Amniotic stem cell (primary cell): ENCODE measurements around the gene UBAC1.
"Not testable (repeated sequence)": the region's sequence is repeated elsewhere in the genome, so short reads cannot be mapped to it uniquely, and the experiment has no call there.

ENCODE experiments used
- DNase-seq: peaks from one replicate; lab custom pipeline; 2025; lab: John Stamatoyannopoulos, UW

UBAC1 gene

DNA sequence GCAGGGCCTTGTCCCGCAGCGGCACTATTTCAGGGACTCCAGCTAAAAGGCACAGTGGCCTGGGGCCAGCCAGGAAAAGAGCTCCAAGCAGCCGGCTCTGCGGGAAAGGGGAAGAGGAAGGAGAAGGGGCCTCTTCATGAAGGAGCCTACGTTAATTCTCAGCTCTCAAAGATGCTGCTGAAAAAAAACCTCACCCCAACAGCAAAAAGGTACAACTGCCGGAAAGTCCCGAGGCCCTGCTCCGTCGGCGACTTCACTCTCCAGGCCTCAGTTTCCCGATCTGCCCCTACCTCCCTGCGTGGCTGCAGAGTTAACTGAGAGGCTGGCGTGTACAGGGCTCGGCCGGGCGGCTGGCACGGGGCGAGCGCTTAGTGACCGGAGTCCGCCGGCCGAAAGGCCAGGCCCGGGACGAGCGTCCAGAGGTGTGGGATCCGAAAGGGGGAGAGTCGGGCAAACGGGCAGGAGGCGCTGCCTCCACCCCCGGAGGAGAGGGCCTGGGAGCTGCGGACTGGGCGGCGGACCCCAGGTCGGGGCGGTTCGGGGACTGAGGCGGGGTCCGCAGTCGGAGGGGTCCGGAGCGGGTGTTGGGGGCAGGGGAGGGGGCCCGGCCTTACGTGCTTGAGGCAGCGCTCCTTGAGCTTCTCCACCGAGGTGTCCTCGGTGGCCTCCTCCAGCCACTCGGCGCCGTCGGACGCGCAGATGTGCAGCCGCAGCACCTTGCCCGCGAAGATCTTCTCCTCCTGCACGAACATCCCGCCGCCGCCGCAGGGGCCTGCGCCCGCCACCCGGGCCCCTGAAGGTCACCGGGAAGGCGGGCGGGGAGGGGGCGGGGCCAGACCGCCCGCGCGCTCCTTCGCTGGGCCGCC, 529 bp downstream of the UBAC1 start:
- DNase-seq = no peak

DNA sequence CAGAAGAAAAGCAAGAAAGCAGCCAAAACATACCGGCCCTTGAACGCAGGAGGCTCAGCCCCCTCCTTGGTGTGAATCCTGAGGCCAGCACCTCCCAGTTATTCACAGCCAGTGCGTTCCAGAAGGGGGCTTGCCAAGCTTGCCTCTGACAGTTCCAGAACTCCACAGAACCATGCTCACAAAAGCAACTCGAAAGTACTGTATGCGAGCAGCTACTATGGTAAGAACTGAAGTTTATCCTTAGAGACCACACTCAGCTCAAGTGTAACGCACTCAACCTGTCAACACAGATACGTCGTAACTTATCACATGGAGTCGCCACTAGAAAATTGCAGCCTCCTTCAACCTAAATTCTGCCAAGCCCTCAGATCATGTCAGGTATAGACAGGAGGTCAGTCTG, 1.4 kb downstream of the UBAC1 start:
- no peak for DNase-seq

DNA sequence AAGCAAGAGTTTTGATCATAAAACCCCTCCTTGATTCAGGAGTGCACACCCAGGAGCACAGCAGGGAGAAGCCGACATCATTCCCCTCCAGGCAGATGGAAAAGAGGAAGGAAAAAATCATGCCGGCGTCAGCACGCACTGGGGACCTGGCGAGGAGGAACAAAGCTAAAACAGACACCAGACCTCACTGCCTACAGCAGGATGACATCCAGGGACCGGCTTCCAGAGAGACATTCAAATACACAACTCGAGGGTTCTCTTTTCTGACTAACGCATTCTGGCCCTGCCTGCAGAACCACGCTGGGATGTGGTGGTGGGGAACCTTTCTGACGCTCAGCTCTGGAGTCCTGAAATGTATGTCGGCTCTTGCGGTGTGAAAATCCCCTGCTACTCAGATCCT, 2.7 kb downstream of the UBAC1 start:
- DNase-seq = no peak

DNA sequence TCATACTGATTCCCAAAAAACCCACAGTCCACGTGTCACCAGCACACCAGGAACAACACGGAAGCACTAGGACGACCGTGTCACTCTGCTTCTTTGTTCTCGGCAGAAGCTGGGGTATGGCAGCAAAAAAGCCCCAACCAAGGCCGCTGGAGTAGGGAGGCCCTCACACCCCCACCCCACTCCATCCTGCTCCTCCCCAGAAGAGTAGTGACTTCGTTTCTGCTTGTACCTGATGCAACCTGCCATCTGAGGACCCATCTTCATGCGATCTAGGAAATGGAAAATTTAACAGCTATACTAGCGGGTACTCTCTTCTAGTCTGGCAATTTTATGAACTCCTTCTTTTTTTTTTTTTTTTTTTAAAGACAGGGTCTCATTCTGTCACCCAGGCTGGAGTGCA, 3.7 kb downstream of the UBAC1 start:
- DNase-seq = no peak

DNA sequence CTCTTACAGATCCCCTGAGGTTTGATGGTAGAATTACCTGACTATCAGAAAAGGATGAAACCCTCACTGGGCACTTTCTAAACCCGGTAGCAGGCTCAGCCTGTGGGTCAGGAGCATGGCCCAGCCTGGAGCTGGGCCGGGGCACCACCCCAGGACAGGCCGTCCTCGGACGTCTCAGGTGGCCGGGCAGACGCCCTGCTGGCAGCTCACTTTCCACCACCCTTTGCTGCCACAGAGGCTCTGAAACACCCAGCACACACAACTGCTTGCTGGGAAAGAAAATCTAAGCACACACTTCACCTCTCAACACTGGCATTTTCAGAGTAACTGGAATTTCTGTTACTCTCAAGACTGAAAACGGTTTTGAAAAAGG, 4.4 kb downstream of the UBAC1 start:
- no peak for DNase-seq

DNA sequence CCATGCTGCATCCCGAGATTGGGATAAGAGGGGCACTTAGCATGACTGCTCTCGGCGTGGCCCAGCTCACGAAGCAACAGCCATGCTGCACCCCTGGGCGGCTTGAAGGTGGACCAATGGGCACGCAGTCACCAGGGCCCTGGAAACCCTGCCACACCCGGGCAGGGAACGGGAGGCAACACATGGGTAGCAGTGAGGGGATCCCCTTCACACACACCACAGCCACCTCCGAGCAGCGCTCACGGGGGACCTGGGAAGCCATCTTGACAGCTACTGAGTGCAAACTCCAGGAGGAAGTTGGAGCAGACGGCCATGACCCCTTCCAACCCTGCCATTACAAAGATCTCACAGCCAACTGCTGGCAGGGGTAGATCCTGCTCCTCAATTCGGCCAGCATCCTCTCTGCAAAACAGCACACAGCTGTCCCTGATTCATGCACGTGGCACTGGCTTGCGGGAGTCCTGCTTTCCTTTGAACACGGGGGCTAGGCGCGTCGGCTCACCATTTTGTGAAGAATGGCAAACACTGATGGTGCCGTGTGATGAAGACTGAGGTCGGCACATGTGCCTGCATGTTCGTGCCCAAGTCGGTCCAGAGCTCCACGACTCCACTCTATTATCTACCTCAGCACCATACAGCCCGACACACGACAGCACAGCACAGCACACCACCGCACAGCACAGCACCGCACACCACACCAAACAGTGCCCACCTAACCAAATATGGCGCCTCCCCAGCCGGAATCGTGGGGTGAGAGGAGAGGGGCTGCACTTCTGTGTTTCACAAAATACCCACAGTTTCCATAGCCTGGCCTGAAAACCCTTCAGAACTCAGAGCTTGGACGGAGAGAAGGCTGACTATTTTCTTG, 5.0 kb downstream of the UBAC1 start:
- no peak for DNase-seq

DNA sequence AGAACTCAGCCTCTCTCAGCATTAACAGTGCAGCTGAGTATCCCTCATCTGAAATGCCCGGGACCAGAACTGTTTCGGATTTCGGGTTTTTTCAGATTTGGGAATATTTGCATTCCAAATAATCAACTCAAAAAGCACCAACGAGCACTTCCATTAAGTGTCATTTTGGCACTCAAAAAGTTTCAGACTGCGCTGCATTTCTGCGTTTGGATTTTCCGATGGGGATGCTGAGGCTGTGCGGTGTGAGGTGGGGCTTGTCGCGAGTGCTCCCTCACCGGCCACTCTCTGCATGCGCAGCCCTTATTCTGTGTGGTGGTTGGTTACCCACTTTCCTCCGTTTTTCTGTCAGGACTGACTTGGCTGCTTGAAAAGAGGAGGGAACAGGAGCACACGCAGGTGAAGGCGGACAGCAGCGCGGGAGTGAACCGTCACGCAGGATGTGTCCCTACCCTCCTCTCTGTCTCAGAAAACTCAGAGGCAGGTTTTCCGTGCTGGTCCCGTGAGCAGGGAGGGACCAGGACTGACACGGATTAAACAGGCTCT, 8.4 kb downstream of the UBAC1 start:
- no peak for DNase-seq

DNA sequence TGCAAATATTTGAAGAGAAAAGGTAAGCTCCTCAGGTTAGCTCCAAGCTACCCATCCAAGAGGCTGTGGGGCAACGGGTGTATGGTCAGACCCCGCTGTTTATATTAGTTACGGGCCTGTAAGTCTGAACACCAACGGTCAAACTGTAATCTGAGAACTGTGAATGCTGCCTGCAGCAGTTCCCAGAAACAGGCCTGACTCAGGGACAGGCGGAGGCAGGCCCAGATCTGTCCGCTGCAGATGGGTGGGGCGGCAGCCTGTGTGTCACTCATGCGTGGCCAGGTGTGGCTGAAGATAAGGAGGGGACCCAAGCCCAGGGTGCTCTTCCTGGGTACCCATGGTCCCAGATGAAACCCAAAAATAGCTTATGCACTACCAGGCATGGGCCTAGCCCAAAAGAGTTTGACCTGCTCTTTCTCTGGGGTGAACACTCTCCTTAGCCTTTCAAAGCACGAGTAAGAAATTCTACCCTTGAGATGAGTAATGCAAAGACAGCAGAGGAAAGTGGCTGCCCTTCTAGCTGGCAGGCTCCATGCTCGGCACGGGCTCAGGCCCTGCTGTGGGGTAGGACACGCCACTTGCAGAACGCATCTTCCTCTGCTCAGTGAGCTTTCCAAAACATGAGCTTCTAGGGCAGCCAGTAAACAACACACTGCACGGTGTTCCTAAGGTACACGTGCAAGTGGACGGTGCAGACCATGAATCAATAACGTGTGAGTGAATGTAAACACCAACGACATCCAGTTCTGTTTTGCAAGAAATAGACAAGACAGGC, 9.1 kb downstream of the UBAC1 start:
- no peak for DNase-seq

DNA sequence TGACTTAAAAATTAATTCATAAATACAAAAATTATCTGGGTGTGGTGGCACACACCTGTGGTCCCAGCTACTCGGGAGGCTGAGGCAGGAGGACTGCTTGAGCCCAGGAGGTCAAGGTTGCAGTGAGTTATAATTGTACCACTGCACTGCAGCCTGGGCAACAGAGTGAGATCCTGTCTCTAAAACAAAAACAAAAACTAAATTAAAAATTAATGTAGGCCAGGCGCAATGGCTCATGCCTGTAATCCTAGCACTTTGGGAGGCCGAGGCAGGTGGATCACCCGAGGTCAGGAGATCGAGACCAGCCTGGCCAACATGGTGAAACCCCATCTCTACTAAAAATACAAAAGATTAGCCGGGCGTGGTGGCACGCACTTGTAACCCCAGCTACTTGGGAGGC, 9.9 kb downstream of the UBAC1 start:
- DNase-seq = not testable (repeated sequence)

DNA sequence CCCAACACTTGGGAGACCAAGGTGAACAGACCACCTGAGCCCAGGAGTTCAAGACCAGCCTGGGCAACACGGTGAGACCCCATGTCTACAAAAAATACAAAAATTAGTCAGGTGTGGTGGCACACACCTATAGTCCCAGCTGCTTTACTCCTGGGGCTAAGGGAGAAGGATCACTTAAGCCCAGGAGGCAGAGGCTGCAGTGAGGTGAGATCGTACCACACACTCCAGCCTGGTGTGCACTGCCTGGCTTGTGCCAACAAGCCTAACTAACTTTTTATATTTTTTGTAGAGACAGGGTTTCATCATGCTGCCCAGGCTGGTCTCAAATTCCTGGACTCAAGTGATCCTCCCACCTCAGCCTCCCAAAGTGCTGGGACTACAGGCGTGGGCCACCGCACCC, 10.3 kb downstream of the UBAC1 start:
- not testable (repeated sequence) for DNase-seq

DNA sequence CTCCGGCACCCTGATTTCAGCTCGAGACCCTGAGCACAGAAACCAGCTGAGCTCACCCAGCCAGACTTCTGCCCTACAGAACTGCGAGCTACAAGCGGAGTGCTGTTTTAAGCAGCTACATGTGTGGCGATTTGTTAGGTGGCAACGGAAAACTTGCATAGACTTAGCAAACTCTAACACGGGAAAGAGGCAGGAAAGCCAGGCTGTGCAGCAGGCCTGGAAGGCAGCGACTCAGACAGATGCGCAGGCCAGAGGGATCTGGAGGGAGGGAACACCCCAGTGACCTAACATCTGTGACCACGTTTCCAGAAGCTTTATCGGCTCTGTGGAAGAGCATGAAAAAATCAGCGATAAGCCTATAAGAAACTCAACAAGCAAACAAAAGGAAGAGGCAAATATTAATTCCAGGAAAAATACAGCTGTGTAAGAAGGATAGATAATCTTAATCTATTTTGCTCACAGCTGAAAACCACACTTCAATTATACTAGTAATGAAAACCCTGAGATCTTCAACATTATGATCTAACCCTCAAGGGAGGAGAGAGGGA, 11.0 kb downstream of the UBAC1 start:
- no peak for DNase-seq

DNA sequence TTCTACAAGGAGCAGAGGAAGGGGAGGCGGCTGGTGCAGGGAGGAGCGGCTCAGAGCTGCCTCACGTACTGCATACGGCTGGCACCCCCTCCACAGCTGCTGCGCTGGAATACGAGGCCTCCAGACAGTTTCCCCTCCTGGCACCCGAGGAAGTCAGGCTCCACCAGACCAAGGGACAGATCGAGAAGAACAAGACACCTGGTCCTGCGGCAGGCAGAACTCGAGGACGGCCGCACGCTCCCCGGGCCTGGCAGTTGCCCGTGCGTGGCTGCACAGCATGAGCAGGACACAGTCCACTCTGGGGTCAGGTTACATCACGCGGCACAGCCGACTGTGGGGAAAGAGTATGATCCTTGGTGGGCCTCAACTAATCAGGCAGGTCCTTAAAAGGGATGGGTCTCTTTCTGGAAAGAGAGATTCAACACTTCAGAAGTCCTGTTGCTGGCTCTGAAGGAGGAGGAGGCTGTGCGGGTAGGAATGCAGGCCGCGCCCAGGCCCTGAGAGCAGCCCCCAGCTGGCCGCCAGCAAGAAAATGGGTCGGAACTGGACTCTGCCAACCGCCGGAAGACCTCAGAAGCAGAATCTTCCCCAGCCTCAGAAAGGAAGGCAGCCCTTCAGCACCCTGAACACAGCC, 11.6 kb downstream of the UBAC1 start:
- DNase-seq = no peak

DNA sequence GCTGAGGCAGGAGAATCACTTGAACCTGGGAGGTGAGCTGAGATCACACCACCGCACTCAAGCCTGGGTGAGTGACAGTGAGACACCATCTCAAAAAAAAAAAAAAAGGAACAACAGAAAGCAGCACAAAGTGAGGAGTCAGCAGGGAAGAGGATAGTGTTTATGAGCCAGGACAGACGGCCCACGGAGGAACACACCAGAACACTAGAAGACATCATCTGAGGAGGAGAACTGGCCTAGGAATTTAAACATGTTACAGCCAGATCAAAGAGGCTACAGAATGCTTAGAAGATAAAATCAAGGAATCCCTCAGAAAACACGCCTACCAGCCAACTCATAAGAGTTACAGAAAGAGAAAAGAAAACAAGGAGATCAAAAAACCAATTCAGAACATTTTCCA, 12.2 kb downstream of the UBAC1 start:
- no peak for DNase-seq

DNA sequence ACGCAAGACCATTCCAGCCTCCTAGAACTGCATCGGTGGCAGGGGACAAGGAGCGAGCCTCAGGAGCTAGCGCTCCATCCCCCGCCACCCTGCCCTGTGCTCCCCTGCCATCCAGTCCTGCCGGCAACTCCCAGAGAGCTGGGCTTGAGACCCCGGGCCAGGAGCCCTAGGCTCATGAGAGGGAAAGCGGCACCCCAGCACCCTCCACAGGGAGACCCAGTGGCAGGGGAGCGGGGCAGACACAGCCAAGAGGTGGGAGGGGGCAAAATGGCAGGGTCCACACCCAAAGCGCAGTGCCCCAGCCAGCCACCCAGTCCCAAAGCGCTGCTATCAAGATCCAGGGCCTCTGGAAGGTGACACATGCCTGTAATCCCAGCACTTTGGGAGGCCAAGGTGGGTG, 12.7 kb downstream of the UBAC1 start:
- DNase-seq = no peak

DNA sequence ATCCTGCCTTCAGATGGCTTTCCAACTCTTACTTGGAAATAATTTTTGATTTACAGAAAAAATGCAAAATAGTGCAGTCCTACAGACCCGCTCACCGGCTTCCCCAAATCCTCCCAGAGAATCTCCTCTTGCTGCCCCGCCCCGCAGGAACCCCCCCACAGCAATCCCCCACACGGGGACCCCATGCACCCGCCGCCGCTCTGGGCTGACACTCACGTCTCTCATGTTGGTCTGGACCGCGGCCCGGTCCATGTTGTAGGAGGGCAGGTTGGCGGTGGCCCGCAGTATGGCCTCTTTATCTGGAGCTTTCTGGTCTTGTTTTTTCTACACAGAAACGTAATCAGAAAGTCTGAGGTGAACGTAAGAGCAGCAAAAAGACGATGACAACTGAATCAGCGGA, 13.6 kb downstream of the UBAC1 start:
- no peak for DNase-seq

DNA sequence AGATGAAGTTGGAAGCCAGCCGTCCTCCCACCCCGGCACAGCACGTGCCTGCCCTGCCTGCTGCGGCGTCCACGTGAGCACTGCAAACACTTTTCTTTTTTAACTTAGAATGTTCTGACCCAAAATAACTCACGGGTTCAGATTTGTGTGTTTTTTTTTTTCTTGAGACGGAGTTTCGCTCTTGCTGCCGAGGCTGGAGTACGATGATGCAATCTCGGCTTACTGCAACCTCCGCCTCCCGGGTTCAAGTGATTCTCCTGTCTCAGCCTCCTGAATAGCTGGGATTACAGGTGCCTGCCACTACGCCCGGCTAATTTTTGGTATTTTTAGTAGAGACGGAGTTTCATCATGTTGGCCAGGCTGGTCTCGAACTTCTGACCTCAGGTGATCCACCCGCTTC, 14.1 kb downstream of the UBAC1 start:
- not testable (repeated sequence) for DNase-seq

DNA sequence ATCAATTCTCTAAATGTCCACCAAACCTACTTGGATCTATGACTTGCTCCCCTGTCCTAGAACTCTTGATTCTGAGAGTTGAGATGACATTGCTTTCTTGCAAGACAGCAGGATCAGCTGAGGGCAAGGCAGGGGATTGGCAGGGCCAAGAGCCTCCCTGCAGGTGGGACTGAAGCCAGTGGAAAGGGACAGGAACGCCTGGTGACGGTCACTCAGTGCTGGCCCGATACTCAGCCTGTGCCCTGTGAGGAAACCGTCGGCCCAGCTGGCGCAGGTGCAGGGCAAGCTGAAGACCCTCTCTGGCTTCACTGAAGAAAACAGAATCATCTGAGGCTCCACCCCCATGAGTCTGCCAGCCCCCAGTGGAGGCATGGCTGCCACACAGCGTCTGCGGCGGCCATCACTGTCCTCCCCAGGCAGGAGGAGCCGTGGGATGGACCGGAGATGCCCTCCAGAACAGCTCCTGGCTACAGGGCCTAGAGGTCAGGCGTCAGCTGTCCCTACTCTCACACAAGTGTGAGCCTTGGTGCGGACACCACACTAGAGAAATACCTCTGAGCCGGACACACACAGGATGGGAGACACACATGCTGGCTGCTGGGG, 14.7 kb downstream of the UBAC1 start:
- DNase-seq = no peak

DNA sequence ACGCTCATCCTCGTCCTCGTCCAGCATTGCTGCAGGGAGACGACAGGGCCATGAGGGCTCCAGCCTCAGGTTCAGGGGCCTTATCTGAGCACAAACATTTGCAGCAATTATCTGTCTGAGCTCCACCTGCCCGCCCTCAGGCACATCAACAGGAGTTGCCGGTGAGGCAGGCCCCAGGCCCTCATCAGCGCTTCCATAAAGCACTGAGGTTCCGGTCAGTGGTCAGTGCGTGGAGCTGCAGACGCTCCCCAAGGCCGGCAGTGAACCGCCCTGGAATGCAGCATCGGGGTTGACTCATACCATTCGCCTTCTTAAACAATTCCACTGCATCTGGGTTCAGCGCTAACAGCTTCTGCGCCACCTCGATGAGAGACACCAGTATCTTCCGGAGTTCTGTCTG, 15.2 kb downstream of the UBAC1 start:
- no peak for DNase-seq

DNA sequence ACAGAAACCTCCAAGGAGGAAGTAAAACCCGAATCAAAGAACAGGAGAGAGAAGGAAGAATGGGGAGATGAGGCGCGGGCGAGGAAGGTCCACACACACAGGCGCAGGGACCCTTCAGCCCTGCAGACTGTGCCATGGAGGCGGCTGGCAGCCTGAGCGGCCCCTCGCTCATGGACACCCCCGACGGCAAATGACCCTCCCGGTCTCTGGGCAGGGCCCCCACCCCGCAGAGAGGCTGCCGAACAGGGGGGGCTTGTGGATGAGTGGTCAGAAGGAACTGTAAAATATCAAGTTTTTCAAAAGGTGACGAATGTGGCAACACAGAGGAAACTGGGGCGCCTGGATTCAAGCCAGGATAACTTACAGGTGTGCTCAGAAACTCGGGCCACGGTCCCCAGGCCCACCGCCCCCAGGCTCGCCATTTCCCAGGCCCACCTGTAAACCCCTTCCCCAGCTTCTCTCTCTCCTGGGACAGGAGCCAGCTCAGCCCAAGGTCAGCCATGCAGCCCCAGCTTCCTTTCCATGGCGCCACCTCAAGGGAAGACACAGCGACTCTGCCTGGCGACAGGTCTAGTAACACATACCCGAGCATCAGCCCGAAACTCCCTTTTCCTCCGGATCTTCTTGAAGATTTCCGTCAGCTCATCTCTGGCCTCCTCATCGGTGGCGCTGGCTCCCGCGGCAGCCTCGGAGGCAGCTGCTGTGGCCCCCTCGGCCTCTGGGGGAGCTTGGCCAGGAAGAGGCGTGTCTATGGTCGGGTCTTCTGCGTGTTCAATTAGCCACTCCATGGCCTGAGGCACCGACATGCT, 16.5 kb downstream of the UBAC1 start:
- DNase-seq = no peak

DNA sequence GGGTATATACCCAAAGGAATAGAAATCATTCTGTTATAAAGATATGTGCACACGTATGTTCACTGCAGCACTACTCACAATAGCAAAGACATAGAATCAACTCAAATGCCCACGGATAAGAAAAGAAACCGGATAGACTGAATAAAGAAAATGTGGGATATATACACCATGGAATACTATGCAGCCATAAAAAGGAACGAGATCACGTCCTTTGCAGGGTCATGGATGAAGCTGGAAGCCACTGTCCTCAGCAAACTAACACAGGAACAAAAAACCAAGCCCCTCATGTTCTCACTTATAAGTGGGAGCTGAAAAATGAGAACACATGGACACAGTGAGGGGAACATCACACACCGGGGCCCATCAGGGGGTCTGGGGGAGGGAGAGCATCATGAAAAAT, 17.6 kb downstream of the UBAC1 start:
- not testable (repeated sequence) for DNase-seq
